ENCODE data around the gene FBXO46. TPM values are rescaled to one million over a fixed set of nuclear protein-coding genes. Genes with fewer than 3 reads are reported as not detected.

FBXO46 gene
- total RNA-seq, 1 experiment from 2014 or later, result 12.8 TPM

- H3K4me1 ChIP-seq (ENCODE audit: insufficient read depth, low read length), result peaks cover 15% of the 10 kb centered on the region
- intact Hi-C loops (cut with micrococcal nuclease), result loop anchor here (1.0 kb wide), 1 partner anchor 53 kb away; the partner anchor contains the start of gene SIX5
- peak overlapping the region; percentile 94 for H3K4me2 ChIP-seq (ENCODE audit: low read length)
- peak overlapping the region; percentile 87 for H3K4me3 ChIP-seq (ENCODE audit: low read length)
- peak; percentile 44 for DNase-seq
- H3K9ac ChIP-seq (ENCODE audit: low read length), result peak overlapping the region; percentile 95
- no peak for TF ChIP-seq CTCF (conservative IDR thresholded peaks at IDR 0.05; ENCODE audit: low read depth, low read length)
- no peak for TF ChIP-seq EZH2phosphoT487 (IDR thresholded peaks at IDR 0.05; ENCODE audit: borderline replicate concordance, low read length)
- TF ChIP-seq EZH2 (IDR thresholded peaks at IDR 0.05; ENCODE audit: low read length, unreplicated experiment), result no peak
- H3K9me3 ChIP-seq (ENCODE audit: low read length), result no peaks in the 10 kb centered on the region
- H3K36me3 ChIP-seq (ENCODE audit: low read depth, low read length), result no peaks in the 10 kb centered on the region
- no peaks in the 10 kb centered on the region for H3K27me3 ChIP-seq (ENCODE audit: low read length)
- no peaks in the 10 kb centered on the region for H3K9me2 ChIP-seq (replicated peaks; ENCODE audit: low read length)
- BruUV-seq (replicated peaks), result TSS peak; percentile 72
- CTCF ChIA-PET, result interaction anchor here (0.5 to 1.7 kb wide), 3 partner anchors 14 to 54 kb away, joined by 5 to 10 read pairs (median 9); partner anchors contain the start of genes FBXO46 and SIX5
- POLR2A ChIA-PET (ENCODE audit: unreplicated experiment), result interaction anchor here (0.9 to 2.0 kb wide), 2 partner anchors 51 to 53 kb away, joined by 5 to 21 read pairs; partner anchors contain the start of gene SIX5
- ATAC-seq, result peak; percentile 41
- H4K20me1 ChIP-seq (ENCODE audit: low read length), result no peaks in the 10 kb centered on the region
- peak overlapping the region; percentile 66 for H3K27ac ChIP-seq (ENCODE audit: low read length)
- H3K79me2 ChIP-seq (ENCODE audit: low read length), result peaks cover 33% of the 10 kb centered on the region
- H3F3A ChIP-seq (ENCODE audit: low read length, unreplicated experiment), result no peaks in the 10 kb centered on the region
- H2AFZ ChIP-seq (ENCODE audit: low read length), result peak overlapping the region; percentile 74
Measured at GRCh38 chr19:45716359-45717130, 14.2 kb downstream of the FBXO46 start.

DNA sequence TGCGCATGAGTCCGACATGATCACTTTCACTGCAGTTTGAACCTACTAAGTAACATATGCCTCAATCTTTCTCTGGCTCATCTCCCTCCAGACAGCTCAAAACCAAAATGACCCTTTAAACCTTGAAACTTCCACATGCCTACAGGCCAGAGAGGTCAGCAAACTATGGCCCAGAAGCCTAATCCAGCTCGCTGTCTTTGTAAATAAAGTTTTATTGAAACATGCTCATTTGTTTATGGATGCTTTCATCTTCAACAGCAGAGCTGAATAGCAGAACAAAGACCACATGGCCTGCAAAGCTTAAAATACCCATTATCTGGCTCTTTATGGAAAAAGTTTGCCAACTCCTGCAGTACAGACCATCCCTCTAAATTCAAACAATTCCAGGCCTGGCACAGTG lies 15.6 kb downstream of the FBXO46 start:
- H3K9me3 ChIP-seq (ENCODE audit: low read length), result no peaks in the 10 kb centered on the region
- no peak overlapping the region for H2AFZ ChIP-seq (ENCODE audit: low read length)
- ChIA-PET POLR2A (ENCODE audit: unreplicated experiment) (no interaction called here), CTCF (no interaction called here)
- no TSS peak for BruUV-seq (replicated peaks)
- H4K20me1 ChIP-seq (ENCODE audit: low read length), result no peaks in the 10 kb centered on the region
- intact Hi-C loops (cut with micrococcal nuclease), result no loop called here
- no peak overlapping the region for H3K4me3 ChIP-seq (ENCODE audit: low read length)
- H3K9me2 ChIP-seq (replicated peaks; ENCODE audit: low read length), result no peaks in the 10 kb centered on the region
- no peak overlapping the region for H3K27ac ChIP-seq (ENCODE audit: low read length)
- no peak overlapping the region for H3K4me2 ChIP-seq (ENCODE audit: low read length)
- no peaks in the 10 kb centered on the region for H3K27me3 ChIP-seq (ENCODE audit: low read length)
- ATAC-seq, result no peak
- peaks cover 33% of the 10 kb centered on the region for H3K79me2 ChIP-seq (ENCODE audit: low read length)
- H3K4me1 ChIP-seq (ENCODE audit: insufficient read depth, low read length), result peaks cover 15% of the 10 kb centered on the region
- TF ChIP-seq CTCF (conservative IDR thresholded peaks at IDR 0.05; ENCODE audit: low read depth, low read length) (no peak), EZH2phosphoT487 (IDR thresholded peaks at IDR 0.05; ENCODE audit: borderline replicate concordance, low read length) (no peak), EZH2 (IDR thresholded peaks at IDR 0.05; ENCODE audit: low read length, unreplicated experiment) (no peak)
- no peak for DNase-seq
- H3F3A ChIP-seq (ENCODE audit: low read length, unreplicated experiment), result no peaks in the 10 kb centered on the region
- no peak overlapping the region for H3K9ac ChIP-seq (ENCODE audit: low read length)
- no peaks in the 10 kb centered on the region for H3K36me3 ChIP-seq (ENCODE audit: low read depth, low read length)

GRCh38 chr19:45713141-45713540 lies 17.6 kb downstream of the FBXO46 start:
- H3K79me2 ChIP-seq (ENCODE audit: low read length), result peaks cover 33% of the 10 kb centered on the region

More at GRCh38 chr19:45713141-45713540, 17.6 kb downstream of the FBXO46 start:
- Histone ChIP-seq H3K4me2 (ENCODE audit: low read length) (no peak overlapping the region), H3K27ac (ENCODE audit: low read length) (no peak overlapping the region), H3K9ac (ENCODE audit: low read length) (no peak overlapping the region), H3F3A (ENCODE audit: low read length, unreplicated experiment) (no peaks in the 10 kb centered on the region), H3K36me3 (ENCODE audit: low read depth, low read length) (no peaks in the 10 kb centered on the region), H2AFZ (ENCODE audit: low read length) (no peak overlapping the region), H4K20me1 (ENCODE audit: low read length) (no peaks in the 10 kb centered on the region), H3K9me3 (ENCODE audit: low read length) (no peaks in the 10 kb centered on the region), H3K27me3 (ENCODE audit: low read length) (no peaks in the 10 kb centered on the region), H3K9me2 (replicated peaks; ENCODE audit: low read length) (no peaks in the 10 kb centered on the region), H3K4me1 (ENCODE audit: insufficient read depth, low read length) (peaks cover 15% of the 10 kb centered on the region), H3K4me3 (ENCODE audit: low read length) (no peak overlapping the region)
- no peak for ATAC-seq
- TF ChIP-seq CTCF (conservative IDR thresholded peaks at IDR 0.05; ENCODE audit: low read depth, low read length), result no peak
- DNase-seq, result no peak
- POLR2A ChIA-PET (ENCODE audit: unreplicated experiment), result no interaction called here
- intact Hi-C loops (cut with micrococcal nuclease), result no loop called here
- BruUV-seq (replicated peaks), result no TSS peak
- CTCF ChIA-PET, result interaction anchor here (0.5 kb wide), 1 partner anchor 19 kb away, joined by 3 read pairs; no protein-coding TSS in a partner anchor
